CD4-positive, alpha-beta T cell treated with Interferon alpha-2 for 1 hour (primary cell): ENCODE results near the gene ZFX.
"Not testable (repeated sequence)": the region's sequence is repeated elsewhere in the genome, so short reads cannot be mapped to it uniquely, and the experiment has no call there.

Source experiments
- DNase-seq, 2 donors: peaks; one replicate each; pipeline ENCODE4 v3.0.0-alpha.2; 2020 to 2022

ZFX gene

DNA sequence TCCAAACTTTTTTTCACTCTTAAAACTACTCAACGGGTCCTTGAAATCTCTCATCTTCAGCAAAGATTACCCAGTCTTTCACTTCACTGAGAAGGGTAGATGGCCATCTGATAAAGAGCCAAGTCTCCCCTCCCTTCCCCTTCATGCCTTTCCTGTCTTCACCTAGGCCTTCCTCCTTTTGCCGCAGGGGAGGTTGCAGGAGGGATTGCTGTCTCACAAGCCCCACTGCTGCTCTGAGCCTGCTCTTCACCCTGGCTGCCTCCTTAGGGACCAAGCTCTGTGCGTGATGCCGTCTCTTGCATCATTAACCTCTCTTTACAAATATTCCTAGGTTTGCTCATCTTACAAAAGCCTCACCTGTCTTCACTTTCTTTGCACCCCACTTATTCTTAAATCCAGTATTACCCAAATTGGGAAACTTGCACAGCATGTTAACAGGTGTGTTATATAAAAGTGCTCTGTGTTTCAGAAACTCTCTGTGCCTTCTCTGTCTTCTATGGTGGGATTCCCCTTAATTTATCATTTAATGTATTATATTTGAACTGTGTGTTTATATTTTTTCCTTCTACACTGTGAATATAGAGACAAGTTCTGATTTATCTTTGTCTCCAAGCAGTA lies 3.8 kb downstream of the ZFX start:
- DNase-seq: peak in 1 of 2 donors; percentile 34

DNA sequence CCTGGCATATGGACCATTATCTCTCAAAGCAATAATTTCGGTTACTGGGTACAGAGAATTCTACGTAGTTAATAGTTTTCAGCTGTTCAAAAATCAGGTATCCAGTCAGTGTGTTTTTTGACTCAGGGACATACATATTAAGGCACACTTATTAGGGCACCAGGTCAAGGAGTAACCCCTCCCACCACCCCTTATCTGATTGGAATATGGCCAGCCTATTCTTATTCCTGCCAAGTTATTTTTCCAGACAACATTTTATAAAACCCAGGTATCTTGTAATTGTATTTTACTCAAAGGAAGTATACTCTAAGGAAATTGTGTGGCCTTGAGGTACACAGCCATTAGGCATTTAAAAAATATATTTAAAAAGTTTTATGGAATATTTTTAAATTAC lies 4.3 kb downstream of the ZFX start:
- no peak for DNase-seq

GRCh38 chrX:24154490-24155034 lies 5.0 kb downstream of the ZFX start:
- DNase-seq: peak in 1 of 2 donors; percentile 35

GRCh38 chrX:24155747-24156146 lies 6.2 kb downstream of the ZFX start:
- not testable (repeated sequence) for DNase-seq

- DNase-seq: no peak
Measured at GRCh38 chrX:24156177-24156576, 6.6 kb downstream of the ZFX start.

GRCh38 chrX:24158881-24159280 lies 9.4 kb downstream of the ZFX start:
- DNase-seq: no peak

- DNase-seq: no peak
Measured at GRCh38 chrX:24166078-24166477, 16.5 kb downstream of the ZFX start.

DNA sequence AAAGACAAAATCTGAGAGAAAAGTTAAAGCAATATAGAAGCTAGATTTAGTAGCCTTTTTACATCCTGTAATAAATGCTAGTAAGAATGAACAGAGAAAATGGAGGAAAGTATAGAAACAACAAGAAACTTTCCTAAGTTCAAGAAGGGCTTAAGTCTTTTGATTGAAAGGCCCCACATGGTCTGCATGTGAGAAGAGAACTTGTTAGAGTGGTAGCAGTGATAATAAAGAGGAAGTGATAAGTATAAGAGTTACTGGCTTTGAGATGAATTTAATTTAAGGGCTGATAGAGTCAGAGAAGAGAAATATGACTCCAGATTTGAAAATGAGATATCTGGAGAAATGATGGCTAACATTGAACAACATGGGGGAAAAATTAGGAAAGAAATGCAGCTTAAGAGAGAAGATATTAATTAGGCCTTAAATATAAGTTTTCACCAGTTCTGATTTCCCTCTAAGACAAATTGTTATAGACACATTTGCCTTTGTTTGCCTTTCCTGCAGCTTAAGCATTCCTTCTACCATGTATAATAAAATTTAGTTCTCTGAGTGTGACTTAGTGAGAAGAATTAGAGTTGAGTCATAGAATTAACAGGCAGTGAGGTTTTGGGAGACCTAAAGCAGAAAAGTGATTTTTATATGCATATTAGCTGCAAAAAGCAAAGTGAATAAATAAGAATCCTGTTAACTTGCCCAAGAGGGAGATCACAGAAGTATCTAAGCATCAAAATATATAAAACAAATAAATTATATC lies 18.4 kb downstream of the ZFX start:
- DNase-seq: no peak

- DNase-seq: no peak
Measured at GRCh38 chrX:24168807-24169206, 19.3 kb downstream of the ZFX start.

DNA sequence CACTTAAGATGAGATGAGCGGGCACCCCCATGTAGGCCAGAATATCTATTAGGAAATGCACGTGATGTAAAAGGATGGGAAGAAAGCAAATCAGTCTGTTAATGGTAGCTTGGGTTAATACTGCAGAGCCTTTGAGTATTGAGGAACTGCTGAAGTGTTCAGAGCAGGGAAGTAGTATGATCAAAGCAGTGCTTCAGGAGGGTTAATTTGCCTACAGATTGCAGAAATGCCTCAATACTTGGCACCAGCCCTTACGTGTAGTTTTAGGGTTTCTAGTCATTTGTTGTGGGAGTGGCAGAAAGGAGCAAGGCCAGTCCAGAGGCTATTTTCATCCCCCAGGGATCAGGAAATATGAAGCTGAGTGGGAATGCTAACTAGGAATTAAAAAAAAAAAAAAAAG lies 19.7 kb downstream of the ZFX start:
- DNase-seq: no peak

DNA sequence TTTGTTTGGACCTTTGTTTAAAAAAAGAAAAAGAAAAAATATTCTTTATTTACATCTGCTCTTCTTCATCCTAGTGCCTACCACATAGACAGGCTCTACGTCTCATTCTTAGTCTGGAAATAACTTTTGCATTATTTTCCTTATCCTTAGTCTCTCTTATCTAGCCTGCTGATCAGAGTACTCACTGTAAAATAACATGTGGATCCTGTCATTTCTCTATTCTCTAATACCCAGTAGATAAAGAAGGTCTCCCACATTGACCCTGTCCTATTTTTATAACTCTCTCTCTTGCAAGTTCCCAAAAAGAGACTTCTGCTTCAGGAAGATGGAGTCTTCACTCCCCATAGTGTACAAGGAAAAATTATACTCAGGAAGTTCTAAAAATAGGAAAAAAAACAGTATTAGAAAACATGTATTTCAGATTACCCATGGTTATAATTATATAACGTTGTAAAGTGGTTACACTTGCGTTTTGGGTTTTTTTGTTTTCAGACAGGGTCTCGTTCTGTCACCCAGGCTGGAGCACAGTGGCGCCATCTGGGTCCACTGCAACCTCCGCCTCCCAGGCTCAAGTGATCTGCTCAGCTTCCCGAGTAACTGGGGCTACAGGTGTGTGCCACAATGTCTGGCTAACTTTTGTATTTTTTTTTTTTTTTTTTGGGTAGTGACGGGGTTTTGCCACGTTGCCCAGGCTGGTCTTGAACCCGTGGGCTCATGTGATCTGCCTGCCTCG lies 23.8 kb downstream of the ZFX start:
- no peak for DNase-seq

GRCh38 chrX:24175276-24175675 lies 25.7 kb downstream of the ZFX start:
- DNase-seq: no peak

GRCh38 chrX:24178441-24178840 lies 28.9 kb downstream of the ZFX start:
- no peak for DNase-seq

DNA sequence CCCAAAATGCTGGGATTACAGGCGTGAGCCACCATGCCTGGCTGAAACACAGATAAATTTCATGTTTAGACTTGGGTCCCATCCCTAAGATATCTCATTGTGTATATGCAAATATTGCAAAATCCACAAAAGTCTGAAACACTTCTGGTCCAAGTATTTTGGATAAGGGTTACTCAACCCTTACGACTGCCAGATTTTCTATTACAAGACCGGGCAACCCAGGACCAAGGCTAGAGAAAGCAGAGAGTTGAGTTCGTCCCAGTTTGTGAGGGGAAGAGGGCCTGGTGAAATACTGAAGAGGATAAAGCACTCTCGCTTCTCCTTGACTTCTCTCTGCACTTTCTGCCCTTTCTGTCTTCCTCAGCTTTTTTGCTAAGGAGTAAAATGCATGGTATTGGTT lies 34.5 kb downstream of the ZFX start:
- no peak for DNase-seq

GRCh38 chrX:24186483-24186882 lies 37.0 kb downstream of the ZFX start:
- no peak for DNase-seq

- DNase-seq: no peak
Measured at GRCh38 chrX:24186986-24187385, 37.5 kb downstream of the ZFX start.

DNA sequence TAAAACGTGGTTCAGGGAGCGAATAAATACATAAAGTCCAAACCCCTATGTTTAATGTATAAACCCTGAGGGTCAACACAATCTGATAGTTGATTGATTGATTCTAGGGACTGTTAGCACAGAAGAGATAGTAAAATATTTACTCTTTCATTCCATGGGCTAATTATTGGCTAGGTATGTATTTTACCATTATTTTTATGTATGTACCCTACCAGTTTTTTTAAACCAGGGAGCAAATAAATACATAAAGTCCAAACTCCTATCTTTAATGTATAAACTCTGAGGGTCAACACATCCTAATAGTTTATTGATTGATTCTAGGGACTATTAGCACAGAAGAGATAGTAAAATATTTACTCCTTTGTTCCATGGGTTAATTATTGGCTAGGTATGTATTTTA lies 40.0 kb downstream of the ZFX start:
- no peak for DNase-seq

- DNase-seq: no peak
Measured at GRCh38 chrX:24190500-24191156, 41.1 kb downstream of the ZFX start.

DNA sequence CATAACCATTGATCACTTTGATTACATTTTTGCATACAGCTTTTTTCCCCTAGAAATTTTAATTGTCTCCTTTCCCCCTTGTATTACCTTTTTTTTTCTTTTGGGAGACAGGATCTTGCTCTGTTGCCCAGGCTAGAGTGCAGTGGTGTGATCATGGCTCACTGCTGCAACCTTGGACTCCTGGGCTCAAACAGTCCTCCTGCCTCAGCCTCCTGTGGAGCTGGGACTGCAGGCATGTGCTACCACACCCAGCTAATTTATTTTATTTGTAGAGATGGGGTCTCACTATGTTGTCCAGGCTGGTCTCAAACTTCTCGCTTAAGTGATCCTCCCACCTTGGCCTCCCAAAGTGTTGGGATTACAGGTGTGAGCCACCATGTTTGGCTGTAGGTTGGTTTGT lies 47.0 kb downstream of the ZFX start:
- DNase-seq: no peak

DNA sequence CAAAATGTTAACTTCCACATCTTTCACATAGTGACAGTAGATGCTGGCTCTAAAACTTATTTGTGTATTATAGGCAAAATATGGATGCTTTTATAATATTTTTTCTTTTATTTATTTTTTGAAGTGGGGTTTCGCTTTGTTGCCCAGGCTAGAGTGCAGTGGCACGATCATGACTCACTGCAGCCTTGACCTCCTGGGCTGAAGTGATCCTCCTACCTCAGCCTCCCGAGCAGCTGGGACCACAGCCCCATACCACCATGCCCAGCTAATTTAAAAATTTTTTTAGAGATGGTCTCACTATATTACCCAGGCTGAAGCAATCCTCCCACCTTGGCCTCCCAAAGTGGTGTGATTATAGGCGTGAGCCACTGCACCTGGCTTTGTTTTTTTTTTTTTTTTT lies 48.6 kb downstream of the ZFX start:
- DNase-seq: no peak

GRCh38 chrX:24200133-24200532 lies 50.6 kb downstream of the ZFX start:
- no peak for DNase-seq

GRCh38 chrX:24201216-24201615 lies 51.7 kb downstream of the ZFX start:
- DNase-seq: no peak

DNA sequence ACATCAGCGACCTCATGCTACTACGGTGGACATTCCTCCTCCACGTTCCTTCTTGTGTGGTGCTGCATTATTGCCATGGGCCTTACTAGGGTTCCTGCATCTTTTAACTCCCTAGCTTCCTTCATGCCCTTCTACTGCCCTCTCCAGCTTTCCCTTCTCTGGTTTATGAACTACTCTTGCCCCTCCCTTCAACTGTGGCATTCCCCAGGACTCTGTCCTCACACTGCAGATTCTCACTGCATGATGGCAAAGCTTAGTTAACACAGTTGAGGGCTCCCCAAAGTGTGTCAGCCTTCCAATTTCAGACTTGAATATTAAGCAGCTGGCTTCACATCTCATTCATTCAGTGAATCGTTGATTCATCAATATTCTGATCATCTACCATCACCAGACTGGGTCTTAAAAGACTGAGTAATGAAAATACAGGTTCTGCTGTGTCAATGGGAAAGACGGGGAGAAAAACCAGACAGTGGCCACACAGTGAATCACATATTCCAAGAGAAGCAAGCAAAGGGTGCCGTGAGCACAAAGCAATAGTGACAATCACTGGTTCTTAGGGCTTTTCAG lies 53.0 kb downstream of the ZFX start:
- DNase-seq: no peak
